GM21515 (cell line): ENCODE data around the gene PLEKHM1.

Experiments
- ATAC-seq: cut with Tn5 transposase; IDR thresholded peaks from one replicate; pipeline ENCODE4 v1.9.1; 2021; ENCODE audit not compliant: unreplicated experiment

The PLEKHM1 gene

DNA sequence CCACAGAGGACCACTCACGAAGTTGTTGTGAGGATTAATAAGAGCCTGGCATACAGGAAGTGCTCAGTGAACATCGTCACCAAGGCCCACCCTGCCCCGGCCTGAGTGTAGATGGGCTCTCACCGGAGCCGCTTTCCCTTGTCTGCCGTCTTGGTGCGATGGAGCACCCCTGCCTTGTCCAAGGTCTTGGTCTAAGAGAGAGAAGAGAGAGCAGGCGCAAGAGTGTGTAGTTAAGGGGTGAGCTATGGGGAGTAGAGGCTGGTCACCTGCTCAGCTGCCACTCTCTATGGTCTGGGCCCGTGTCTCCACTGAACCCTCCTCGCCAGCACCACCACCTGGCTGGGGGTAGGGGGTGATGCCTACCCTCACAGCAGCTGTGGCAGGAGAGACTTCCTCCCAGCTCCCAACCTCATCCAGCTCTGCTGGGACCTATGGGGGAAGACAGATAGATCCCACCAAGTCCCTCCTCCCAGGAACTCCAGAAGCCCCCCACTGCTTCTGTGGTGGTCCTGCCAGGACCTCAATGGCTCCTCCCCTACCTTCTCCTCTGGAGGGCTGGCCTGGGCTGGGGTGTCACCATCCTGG, 86.5 kb downstream of the PLEKHM1 start:
- no peak for ATAC-seq

DNA sequence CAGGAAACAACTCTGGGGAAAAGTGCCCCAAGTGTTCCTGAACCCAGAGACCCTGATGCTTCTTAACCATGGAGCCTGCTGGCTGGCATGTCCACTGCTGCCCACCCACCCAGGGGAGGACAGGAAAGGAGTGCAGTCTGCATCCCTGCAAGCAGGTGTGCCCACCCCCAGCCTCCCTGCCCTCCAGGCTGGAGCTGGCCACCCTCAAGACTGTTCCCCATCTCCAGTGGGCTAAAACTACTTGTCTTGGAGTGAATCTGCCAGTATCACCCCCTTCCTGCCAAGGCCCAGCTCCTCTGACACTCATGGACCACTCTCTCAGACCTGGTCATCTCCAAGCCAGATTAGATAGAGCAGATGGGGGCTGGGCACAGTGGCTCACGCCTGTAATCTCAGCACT, 87.6 kb downstream of the PLEKHM1 start:
- ATAC-seq: no peak

DNA sequence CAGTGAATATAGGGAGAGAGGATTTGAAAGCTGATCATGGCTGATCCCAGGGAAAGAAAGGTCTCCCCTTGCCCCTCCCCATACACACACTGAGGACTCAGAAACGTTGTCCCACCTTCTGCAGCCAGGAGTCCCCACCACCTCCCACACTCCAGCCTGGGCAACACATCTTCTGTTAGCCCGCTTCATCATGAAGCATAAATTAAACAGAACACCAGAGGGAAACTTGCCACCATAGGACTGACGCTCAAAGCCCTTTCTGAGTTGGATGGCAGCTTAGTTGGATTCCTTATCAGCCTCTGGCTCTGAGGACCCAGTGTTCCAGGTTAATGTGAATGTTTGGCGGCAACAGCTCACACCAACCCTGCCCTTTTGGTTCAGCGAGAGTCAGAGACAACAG, 91.7 kb downstream of the PLEKHM1 start:
- no peak for ATAC-seq

DNA sequence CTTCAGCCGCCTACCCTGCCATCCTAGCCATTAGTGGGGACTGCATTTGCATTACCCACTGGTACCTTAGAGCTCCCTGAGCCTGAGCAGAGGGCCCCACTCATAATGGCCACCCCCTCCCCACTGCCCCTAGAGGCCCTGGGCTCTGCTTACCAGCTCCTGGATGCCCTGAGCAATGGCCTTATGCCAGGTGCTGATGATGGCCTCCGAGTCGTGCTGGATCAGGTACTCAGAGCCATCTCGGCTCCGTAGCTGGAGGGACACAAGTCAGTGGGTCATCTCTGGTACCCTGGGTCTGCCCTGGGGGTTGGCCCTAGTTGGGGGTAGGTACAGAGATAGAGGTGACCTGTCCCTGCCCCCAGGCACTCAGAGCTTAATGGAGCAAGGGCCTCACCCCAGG, 92.7 kb downstream of the PLEKHM1 start:
- ATAC-seq: no peak

DNA sequence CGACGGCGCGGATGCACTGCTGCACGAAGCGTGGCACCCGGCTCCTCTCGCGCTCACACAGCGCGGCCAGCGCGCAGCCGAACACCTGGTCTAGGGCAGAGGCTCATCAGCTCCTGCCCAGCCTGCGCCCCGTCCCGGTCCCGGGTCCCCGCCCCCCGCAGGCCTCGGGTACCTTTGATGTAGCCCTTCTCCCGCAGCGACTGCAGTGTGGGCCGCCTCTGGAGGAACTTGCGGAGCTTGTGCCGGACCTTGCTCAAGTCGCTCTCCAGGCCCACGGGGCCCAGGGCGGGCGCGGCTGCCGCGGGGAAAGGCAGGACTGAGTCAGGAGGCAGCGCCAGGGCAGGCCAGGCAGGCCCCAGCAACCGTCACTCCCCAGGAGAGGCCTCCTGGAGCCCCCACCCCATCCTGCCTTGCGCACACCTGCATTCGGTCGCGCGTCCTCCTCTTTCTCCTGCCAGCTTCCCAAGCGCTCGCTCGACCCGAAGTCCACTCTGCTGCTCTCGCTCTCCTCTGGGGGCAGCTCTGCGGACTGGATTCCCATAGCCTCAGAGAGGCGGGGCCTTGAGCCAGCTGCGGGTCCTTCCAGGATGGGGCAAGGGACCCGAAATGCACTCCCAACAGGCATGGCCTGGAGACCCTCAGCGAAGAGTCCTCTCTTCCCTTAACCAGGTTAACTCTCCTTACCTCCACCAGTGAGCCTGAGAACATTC, 93.9 kb downstream of the PLEKHM1 start:
- no peak for ATAC-seq

DNA sequence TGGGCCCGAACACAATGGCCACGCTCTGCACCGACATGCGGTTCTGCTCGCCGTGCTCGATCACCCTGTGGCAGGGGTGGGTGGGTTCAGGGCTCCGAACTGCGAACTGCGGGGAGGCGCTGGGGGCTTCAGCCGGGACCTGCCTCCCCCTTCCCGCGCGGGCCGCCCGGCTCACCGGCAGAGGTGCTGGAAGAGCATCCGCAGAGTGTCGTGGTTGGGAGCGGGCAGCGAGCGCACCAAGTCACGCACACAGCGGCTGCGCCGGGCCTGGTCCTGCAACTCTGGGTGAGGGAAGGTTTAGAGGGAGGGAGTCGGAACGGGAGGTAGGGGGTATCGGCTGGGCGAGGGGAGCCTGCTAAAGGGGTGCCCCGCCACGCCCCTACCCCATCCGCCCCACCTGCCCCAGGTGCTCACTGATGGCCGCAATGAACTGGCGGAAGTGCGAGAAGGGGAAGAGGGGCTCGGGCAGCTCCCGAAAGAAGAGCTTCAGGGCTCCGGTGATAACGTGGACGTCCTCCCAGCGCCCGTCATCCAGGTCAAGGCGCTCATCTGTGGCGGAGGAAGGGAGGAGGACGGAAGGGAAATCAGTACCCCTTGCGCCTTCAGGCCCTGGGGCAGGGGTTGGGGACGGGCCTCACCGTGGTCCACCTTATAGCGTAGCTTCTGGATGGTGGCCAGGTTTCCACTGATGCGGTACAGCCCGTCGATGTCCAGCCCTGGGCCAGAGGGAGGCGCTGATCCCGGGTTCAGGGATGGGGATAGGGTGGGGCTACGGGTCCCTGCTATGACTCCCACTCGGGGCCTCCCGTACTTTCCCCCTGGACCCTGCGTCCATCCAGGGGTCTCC, 94.7 kb downstream of the PLEKHM1 start:
- no peak for ATAC-seq

DNA sequence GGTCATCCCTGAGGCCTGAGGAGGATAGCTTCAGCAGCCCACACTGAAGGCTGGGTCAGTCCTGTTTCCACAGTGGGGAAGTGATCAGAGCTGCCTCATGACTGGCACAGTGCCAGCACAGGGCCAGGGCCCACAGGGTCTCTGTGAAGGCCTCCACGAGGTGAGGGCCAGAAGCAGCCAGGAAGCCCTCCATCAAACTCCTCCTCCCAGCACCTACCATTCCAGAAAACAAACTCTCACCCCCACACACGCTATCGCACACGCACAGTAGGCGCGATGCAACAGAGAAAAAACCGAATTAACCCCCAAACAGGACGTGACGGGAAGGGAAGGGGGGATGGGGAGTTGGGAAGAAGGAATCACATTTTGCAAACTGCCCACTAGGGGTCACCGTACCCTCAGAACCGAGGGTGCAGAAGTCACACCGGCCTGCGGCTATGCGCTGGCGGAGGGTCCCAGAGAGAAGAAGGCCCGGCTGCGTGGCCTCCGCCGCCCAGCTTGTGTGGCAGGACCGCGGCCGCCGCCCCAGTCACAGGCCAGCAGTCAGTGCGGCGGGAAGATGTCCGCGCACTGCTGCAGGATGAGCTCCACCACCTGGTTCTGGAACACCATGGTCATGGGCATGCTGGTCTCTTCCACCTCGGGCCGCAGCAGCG, 95.5 kb downstream of the PLEKHM1 start:
- ATAC-seq: no peak

DNA sequence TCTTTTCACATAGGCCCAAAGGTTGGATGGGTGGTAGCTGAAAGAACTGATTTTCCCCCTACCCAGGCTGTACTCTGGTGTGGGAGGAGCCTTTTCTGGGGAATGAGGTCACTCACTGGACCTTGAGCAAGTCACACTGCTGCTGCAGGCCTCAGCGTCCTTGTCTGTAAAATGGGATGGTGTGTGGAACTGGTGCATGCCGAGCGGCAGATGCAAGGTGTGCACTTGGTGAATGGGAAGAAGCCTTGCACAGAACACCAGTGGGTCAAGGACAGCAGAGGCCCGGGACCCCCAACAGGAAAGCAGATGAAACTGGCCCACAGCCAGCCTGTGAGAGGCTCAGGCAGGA, 96.0 kb downstream of the PLEKHM1 start:
- no peak for ATAC-seq

DNA sequence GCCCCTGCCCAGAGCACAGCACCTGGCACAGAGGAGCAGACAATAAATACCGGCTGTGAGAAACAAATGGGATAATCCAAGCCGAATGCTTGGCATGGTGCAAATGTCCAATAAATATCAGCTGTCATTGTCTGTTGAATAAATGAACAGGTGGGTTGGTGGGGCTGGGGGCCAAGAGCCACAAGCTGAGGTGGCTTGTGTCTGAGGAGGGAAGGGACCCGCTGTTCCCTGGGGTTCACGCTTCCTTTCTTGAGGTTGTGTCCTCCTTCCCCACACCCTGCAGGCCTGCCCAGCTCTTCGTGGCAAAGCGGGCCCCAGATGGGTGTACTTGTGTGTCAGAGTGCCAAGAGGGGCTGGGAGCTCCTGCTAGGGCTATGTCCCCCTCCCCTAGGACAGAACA, 96.4 kb downstream of the PLEKHM1 start:
- ATAC-seq: no peak

DNA sequence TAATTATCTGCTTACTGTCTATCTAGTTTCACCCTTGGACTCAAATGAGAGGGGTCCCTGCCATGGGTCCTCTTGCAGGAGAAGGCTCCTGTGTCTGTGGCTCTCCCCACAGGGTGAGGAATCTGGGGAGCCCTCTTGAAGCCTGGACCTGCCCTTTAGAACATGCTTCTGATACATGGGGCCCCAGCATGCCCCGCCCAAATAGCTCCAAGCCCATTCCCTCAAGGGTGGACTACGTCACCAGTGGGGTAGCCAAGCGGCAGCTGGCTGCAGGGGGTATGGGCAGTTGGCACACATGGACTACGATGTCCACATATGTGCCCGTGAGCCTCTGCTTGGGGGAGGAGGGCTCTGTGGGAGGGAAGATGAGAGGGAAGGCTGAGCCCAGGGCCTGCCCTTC, 97.1 kb downstream of the PLEKHM1 start:
- no peak for ATAC-seq

DNA sequence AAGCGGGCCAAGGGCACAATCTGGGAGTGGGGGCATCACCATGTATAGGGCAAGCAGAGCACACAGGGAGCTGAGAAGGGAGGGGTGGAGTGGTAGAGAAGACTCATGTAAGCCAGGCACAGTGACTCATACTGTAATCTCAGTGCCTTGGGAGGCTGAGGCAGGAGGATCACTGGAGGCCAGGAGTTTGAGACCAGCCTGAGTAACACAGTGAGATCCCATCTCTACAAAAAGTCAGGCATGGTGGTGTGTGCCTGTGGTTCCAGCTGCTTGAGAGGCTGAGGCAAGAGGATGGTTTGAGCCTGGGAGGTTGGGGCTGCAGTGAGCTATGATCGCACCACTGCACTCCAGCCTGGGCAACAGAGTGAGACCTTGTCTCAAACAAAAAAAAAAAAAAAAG, 98.6 kb downstream of the PLEKHM1 start:
- ATAC-seq: no peak

DNA sequence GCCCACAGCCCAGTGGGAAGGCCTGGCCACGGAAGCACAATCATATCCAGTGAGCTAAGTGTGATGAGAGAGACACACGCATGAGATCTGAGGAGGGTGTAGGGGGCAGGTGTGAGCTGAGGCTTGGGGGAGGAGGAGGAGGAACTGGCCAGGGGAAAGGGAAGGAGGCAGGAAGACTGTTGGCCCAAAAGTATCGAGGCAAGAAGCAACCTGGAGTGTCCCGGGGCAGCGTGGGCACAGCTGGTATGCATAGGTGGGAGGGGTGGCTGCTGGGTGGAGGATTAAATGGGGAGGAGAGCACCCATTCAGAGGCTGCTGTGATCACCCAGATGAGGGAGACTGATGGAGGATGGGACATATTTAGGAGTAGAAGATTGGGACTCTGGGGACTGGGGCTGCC, 99.2 kb downstream of the PLEKHM1 start:
- no peak for ATAC-seq

DNA sequence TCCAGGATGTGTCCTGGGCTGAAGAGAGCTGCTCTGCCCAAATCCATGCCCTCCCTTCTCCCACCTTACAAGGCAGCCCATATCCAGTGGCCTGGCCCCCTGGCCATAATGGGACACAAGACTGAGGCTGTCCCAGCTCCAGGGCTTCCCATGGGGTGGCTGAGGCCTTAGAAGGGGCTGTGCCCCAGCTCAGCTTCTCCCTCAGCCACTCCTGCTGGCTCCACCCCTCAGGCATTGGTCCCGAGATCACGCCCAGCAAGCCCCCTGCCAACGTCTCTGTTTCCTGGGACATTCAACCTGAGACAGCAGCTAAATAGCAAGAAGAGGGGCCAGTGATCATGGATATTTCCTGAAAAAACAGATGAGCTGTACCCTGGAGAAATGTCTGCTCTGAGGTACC, 101.2 kb downstream of the PLEKHM1 start:
- no peak for ATAC-seq

DNA sequence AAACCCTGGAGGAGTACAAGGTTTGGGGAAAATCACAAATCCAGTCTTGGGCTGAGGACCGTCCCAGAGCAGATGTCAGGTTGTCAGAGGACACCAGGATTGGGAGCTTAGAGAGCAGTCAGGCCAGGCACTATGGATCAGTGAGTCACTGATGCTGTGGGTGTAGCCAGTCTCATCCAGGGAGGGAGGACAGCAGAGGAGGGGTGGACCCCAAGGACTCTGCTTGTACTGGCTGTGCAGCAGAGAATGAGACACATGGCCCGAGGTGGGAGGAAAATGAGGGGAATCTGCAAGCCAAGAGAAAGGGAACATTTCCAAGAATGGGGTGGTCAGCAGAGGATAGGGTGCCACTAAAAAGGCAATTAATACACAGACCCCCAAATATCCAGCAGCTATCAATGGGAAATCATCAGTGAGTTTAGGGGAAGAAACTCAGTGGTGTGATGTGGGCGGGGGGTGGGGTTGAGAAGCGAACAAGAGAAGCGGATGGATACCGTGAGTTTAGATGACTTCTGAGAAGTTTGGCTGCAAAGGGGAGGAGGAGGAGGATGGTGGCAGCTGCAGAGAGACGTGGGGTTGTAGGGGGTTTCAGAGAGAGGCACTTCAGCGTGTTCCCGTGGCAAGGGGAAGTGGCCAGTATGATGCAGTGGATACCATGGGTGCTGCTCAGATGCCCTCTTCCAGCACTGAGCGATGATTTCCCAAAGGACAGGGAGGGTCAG, 101.8 kb downstream of the PLEKHM1 start:
- ATAC-seq: no peak

DNA sequence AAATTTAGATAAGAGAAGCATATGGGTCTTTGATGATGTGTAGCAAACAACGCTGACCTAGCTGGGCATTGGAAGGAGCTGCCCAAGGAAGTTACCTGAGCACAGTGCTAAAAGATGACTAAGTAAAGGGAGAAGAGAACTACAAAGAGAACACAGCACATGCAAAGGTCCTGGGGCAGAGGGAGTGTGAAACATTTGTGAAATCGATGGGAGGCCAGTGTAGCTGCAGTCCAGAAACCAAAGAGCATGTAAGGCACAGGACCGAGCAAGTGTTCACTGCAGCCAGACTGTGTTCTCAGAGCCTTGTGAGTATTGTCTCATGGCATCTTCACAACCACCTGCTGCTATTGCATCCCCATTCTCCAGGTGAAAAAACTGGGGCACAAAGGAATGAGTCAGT, 102.8 kb downstream of the PLEKHM1 start:
- ATAC-seq: no peak

DNA sequence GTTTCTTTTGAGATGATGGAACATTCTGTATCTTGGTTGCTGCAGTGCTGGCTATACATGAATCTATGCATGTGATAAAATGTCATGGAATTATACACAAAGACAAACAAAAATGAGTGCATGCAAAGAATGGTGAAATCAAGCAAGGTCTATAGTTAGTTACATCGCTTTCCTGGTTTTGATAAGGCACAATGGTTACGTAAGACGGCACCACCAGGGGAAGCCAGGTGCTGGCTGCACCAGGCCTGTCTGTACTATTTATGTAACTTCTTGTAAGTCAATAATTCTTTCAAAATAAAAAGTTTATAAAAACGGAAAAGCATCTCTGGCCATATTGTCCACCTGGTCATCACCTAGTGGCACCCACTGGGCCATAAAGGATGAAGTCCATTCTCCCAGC, 104.3 kb downstream of the PLEKHM1 start:
- ATAC-seq: no peak
